Lower lobe of right lung (tissue), 2 donors: ENCODE data around the gene MED13L. TPM values are rescaled to one million over a fixed set of nuclear protein-coding genes. Genes with fewer than 3 reads are reported as not detected.

ENCODE experiments used
- ATAC-seq, 2 donors: fragments of 200-7000 bp; cut with Tn5 transposase; one replicate each; pipeline ENCODE4 v1.9.1; 2020 to 2022; ENCODE audit warnings: mild to moderate bottlenecking in 2 of 2, moderate library complexity in 2 of 2
- DNase-seq: peaks from one replicate; pipeline ENCODE4 v3.0.0-alpha.2; 2020
- H3K27ac ChIP-seq: fragments of 200-600 bp; one replicate; pipeline ENCODE4 v1.8.0; 2022
- H3K27me3 ChIP-seq: fragments of 200-600 bp; one replicate; pipeline ENCODE4 v1.8.0; 2022; ENCODE audit warnings: low read depth
- H3K36me3 ChIP-seq: fragments of 200-600 bp; one replicate; pipeline ENCODE4 v1.8.0; 2022; ENCODE audit warnings: mild to moderate bottlenecking
- H3K4me1 ChIP-seq: fragments of 200-600 bp; one replicate; pipeline ENCODE4 v1.8.0; 2022
- H3K4me3 ChIP-seq: fragments of 200-600 bp; one replicate; pipeline ENCODE4 v1.8.0; 2022; ENCODE audit warnings: mild to moderate bottlenecking
- H3K9me3 ChIP-seq: fragments of 200-600 bp; one replicate; pipeline ENCODE4 v1.8.0; 2022
- CTCF ChIP-seq: fragments of 200-600 bp; IDR thresholded peaks from one replicate; pipeline ENCODE4 v1.8.0; 2022; ENCODE audit warnings: antibody characterized with exemption, mild to moderate bottlenecking
- intact Hi-C: fragments of 100-400 bp; cut with DNase I; formaldehyde crosslinking; loops from one replicate; pipeline ENCODE4 v1.11.0; 2022
- long read RNA-seq: library from polyadenylated mRNA; unstranded; transcript quantifications from one replicate; pipeline ENCODE4 v2.0.0, GENCODE V29; 2021
- total RNA-seq: library from RNA; stranded (reverse); fragmentation: NEBNext Ultra II Directional; extraction: Animal tissue kit (Norgen Biotek cat#: 25700); gene quantifications from one replicate; pipeline ENCODE4 v1.2.1, GENCODE V29; 2021
- donor health status: DM: no; HTN: yes; CAD: no; lungs with severe emphysema.

Gene MED13L
- total RNA-seq, result 148 TPM
- long read RNA-seq, partial matches to known transcripts, result 37 of 62 reads
- long read RNA-seq, other reads (novel, unspliced or antisense), result 23 of 62 reads

DNA sequence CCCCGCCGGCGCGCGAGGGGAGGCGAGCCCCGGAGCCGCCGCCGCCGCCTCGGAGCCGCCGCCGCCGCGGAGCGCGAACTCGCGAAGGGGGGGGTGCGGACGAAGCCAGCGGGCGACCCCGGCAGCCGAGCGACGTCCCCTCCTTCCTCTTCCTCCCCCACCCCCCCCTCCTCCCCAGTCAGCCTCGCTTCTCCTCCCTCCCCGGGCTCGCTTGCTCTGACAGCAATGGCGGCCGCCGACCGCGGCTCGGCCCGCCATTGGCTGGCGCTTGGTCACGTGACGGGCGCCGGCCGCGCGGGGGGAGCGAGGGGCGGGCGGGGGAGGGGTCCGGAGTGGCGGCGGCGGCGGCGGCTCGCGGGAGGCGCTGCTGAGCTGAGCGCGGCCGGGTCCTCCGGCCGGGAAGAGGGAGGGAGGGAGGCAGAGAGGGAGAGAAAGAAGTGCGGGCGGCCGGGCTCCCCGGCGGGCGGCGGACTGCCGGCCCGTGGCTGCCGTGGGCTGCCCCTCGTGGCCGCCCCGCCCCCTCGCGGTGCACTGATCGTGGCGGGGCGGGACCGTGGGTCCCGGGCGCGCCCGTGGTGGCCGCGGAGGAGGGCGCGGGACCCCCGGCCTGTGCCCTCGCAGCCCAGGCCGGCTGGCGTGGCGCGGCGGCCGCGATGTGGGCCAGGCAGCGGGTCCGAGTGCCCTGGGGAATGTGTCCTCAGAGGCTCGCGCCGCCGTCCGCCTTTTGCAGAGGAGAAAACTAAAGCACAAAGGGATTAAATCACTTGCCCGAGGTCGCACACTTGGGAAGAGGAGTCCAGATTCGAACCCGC lies at the start of gene MED13L:
Gene MED13L (minus strand): TSS at position 227 of the 812 bp plus-strand sequence. CDS start 562 bp downstream, outside the sequence.
- no peaks in the 10 kb centered on the region for H3K36me3 ChIP-seq
- TF ChIP-seq CTCF, result no peak
- peak; percentile 92 to 96 for ATAC-seq
- intact Hi-C loops, result no loop called here
- H3K27ac ChIP-seq, result peak within 1 kb of the TSS; percentile 93
- H3K4me1 ChIP-seq, result peaks cover 48% of the 10 kb centered on the region
- H3K27me3 ChIP-seq, result no peaks in the 10 kb centered on the region
- H3K9me3 ChIP-seq, result no peaks in the 10 kb centered on the region
- H3K4me3 ChIP-seq, result peak within 1 kb of the TSS; percentile 79
- DNase-seq, result peak; percentile 91

- H3K4me1 ChIP-seq, result peaks cover 24% of the 10 kb centered on the region
- DNase-seq, result no peak
- H3K27me3 ChIP-seq, result no peaks in the 10 kb centered on the region
- no peaks in the 10 kb centered on the region for H3K9me3 ChIP-seq
- H3K36me3 ChIP-seq, result no peaks in the 10 kb centered on the region
- ATAC-seq, result peak in 1 of 2 donors; percentile 45
- no peak for TF ChIP-seq CTCF
- H3K27ac ChIP-seq, result peak overlapping the region; percentile 54
- H3K4me3 ChIP-seq, result no peak overlapping the region
- intact Hi-C loops, result no loop called here
Observed at GRCh38 chr12:116325336-116325664, 47.8 kb upstream of the MED13L start.

GRCh38 chr12:116324654-116325335 lies 47.3 kb upstream of the MED13L start:
- no peak for TF ChIP-seq CTCF

DNA sequence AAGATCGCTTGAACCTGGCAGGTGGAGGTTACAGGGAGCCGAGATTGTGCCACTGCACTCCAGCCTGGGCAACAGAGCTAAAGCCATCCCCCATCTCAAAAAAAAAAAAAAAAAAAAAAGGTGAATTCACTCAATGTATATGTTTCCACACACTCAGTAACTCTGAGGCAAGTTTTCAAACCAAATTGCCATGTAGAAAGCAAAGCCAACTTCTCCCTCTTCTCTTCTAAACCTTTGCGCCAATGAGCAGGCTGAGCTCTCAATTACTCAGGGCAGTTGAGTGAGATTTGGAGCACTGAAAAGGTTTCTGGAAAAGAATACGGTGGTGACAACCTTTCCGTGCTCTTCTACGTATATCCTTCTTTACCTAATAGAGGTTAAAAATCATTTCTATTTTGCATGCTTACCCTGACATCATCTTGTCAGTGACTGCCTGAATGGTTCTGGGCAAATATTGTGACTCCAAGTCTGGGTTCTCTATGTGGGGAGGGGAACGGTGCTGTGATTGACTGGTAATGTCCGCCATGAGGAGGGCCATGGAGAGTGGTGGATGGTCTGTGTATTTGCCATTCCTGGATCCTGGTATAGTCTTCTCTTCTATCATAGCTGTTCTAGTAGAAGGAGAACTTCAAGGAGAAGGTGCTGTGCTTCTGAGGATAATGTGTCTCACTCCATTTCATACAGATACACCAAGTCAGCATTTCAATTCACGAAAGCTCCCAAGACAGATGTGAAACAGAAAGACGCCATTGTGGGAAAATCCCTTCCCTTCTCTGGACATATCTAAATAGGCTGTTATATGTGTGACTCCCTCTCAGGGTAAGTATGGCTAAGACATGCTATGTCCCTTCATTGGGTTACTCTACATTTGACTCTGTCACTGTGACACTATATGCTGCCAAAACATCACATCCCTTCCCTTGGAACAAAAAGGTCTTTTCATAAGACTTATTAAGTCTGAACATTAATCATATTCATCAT lies 46.2 kb upstream of the MED13L start:
- H3K27ac ChIP-seq, result no peak overlapping the region
- intact Hi-C loops, result no loop called here
- ATAC-seq (no peak), DNase-seq (no peak)
- no peaks in the 10 kb centered on the region for H3K27me3 ChIP-seq
- no peaks in the 10 kb centered on the region for H3K9me3 ChIP-seq
- H3K4me1 ChIP-seq, result peaks cover 40% of the 10 kb centered on the region
- H3K36me3 ChIP-seq, result no peaks in the 10 kb centered on the region
- H3K4me3 ChIP-seq, result no peak overlapping the region
- no peak for TF ChIP-seq CTCF

More at GRCh38 chr12:116324654-116325335, 47.3 kb upstream of the MED13L start:
- DNase-seq (no peak), ATAC-seq (peak in 1 of 2 donors; percentile 18)
- Histone ChIP-seq H3K4me1 (peaks cover 29% of the 10 kb centered on the region), H3K4me3 (no peak overlapping the region), H3K36me3 (no peaks in the 10 kb centered on the region), H3K9me3 (no peaks in the 10 kb centered on the region), H3K27me3 (no peaks in the 10 kb centered on the region), H3K27ac (peak overlapping the region; percentile 54)
- intact Hi-C loops, result no loop called here

- Histone ChIP-seq H3K9me3 (no peaks in the 10 kb centered on the region), H3K27me3 (no peaks in the 10 kb centered on the region), H3K36me3 (no peaks in the 10 kb centered on the region), H3K4me1 (peaks cover 51% of the 10 kb centered on the region), H3K27ac (no peak overlapping the region), H3K4me3 (no peak overlapping the region)
- intact Hi-C loops, result no loop called here
- TF ChIP-seq CTCF, result no peak
- no peak for DNase-seq
- no peak for ATAC-seq
Observed at GRCh38 chr12:116321913-116322312, 44.4 kb upstream of the MED13L start.
